Caco-2 (cell line): ENCODE measurements around the gene RAMACL. TPM values are rescaled to one million over a fixed set of nuclear protein-coding genes. Genes with fewer than 3 reads are reported as not detected.

Source experiments
- BruUV-seq: library from RNA; stranded (reverse); fragments of 400-500 nt; replicated peaks from 2 replicates; lab custom pipeline; 2021; lab: Mats Ljungman, UMichigan
- CTCF ChIA-PET: fragments of 300-600 bp; sonication (Branson Sonifier 250); formaldehyde crosslinking; loops from one replicate; lab custom pipeline; 2022; ENCODE audit warnings: antibody characterized with exemption; lab: Charles Lee
- POLR2A ChIA-PET: fragments of 300-600 bp; sonication (Branson Sonifier 250); formaldehyde crosslinking; loops from one replicate; lab custom pipeline; 2022; ENCODE audit warnings: antibody characterized with exemption; lab: Charles Lee
- DNase-seq, 2 experiments: peaks; one replicate each; pipeline versions ENCODE4 v3.0.0 to v3.0.0-alpha.2; 2020 to 2022
- H3K27me3 ChIP-seq: replicated peaks from 2 replicates; pipeline ENCODE4 v1.6.0; 2011; ENCODE audit warnings: low read length; ENCODE audit not compliant: control insufficient read depth, insufficient read depth
- H3K36me3 ChIP-seq: 2 replicates; pipeline ENCODE4 v1.5.1; 2011; ENCODE audit warnings: low read length; ENCODE audit not compliant: control insufficient read depth, insufficient read depth
- H3K4me1 ChIP-seq: fragments of 250-450 bp; sonication (Bioruptor Pico); 2 replicates; pipeline ENCODE4 v1.5.1; 2020; ENCODE audit warnings: mild to moderate bottlenecking
- H3K4me3 ChIP-seq: 2 replicates; pipeline ENCODE4 v1.5.1; 2011; ENCODE audit warnings: low read depth, mild to moderate bottlenecking, control low read depth, low read length
- H3K9me3 ChIP-seq: fragments of 250-450 bp; sonication (Bioruptor Pico); 2 replicates; pipeline ENCODE4 v1.5.1; 2020; ENCODE audit warnings: mild to moderate bottlenecking, moderate library complexity
- H3K27ac Mint-ChIP-seq: one replicate; pipeline ENCODE4 v1.8.0; 2022; ENCODE audit warnings: mixed read lengths; ENCODE audit not compliant: unreplicated experiment
- H3K27me3 Mint-ChIP-seq: one replicate; pipeline ENCODE4 v1.8.0; 2022; ENCODE audit warnings: mixed read lengths; ENCODE audit not compliant: insufficient read depth, unreplicated experiment
- H3K36me3 Mint-ChIP-seq: one replicate; pipeline ENCODE4 v1.8.0; 2022; ENCODE audit warnings: mild to moderate bottlenecking, mixed read lengths; ENCODE audit not compliant: insufficient read depth, unreplicated experiment
- H3K4me1 Mint-ChIP-seq: one replicate; pipeline ENCODE4 v1.8.0; 2022; ENCODE audit warnings: low read depth, mixed read lengths; ENCODE audit not compliant: unreplicated experiment
- H3K4me3 Mint-ChIP-seq: one replicate; pipeline ENCODE4 v1.8.0; 2022; ENCODE audit warnings: mild to moderate bottlenecking, moderate library complexity, mixed read lengths; ENCODE audit not compliant: unreplicated experiment
- H3K9me3 Mint-ChIP-seq: one replicate; pipeline ENCODE4 v1.8.0; 2022; ENCODE audit warnings: mixed read lengths; ENCODE audit not compliant: unreplicated experiment
- CTCF ChIP-seq, 2 experiments: fragments of 200-600 bp in 1 of 2; IDR thresholded peaks; 1 replicate in 1 of 2; 2 replicates in 1 of 2; pipeline versions ENCODE4 v1.5.1 to v1.8.0; 2011 to 2022; ENCODE audit warnings: antibody characterized with exemption in 1 of 2, control low read depth in 1 of 2, inconsistent platforms in 1 of 2, low read depth in 1 of 2, low read length in 1 of 2, mild to moderate bottlenecking in 1 of 2, moderate library complexity in 1 of 2; ENCODE audit not compliant: insufficient read depth in 1 of 2, severe bottlenecking in 1 of 2, unreplicated experiment in 1 of 2
- intact Hi-C: fragments of 100-400 bp; cut with micrococcal nuclease; formaldehyde crosslinking; loops from one replicate; pipeline ENCODE4 v1.10.0; 2022; ENCODE audit not compliant: unreplicated experiment
- total RNA-seq: library from RNA; stranded (reverse); gene quantifications from 2 replicates; pipeline ENCODE4 v1.2.3, GENCODE V29; 2022

Gene RAMACL
- total RNA-seq, 1 experiment from 2014 or later, result 0.20 TPM

GRCh38 chr6:166563805-166564204, 22.7 kb downstream of the RAMACL start:
- CTCF ChIA-PET, result no interaction called here
- intact Hi-C loops, result no loop called here
- no peaks in the 10 kb centered on the region for H3K9me3 Mint-ChIP-seq

GRCh38 chr6:166563200-166563599, 23.3 kb downstream of the RAMACL start:
- intact Hi-C loops, result no loop called here
- no peak overlapping the region for H3K27ac Mint-ChIP-seq
- H3K36me3 Mint-ChIP-seq, result no peaks in the 10 kb centered on the region

More at GRCh38 chr6:166563805-166564204, 22.7 kb downstream of the RAMACL start:
- BruUV-seq, result no TSS peak
- Histone ChIP-seq H3K36me3 (no peaks in the 10 kb centered on the region), H3K4me3 (no peak overlapping the region), H3K9me3 (no peaks in the 10 kb centered on the region), H3K4me1 (no peaks in the 10 kb centered on the region), H3K27me3 (no peaks in the 10 kb centered on the region)
- TF ChIP-seq CTCF (IDR thresholded peaks at IDR 0.05; ENCODE audit: insufficient read depth in 1 of 2, low read depth in 1 of 2, low read length in 1 of 2, severe bottlenecking in 1 of 2, unreplicated experiment in 1 of 2), result no peak
- no peak for DNase-seq
- Mint-ChIP-seq H3K4me1 (peaks cover 6% of the 10 kb centered on the region), H3K27ac (no peak overlapping the region), H3K36me3 (no peaks in the 10 kb centered on the region), H3K27me3 (peaks cover 19% of the 10 kb centered on the region), H3K4me3 (no peak overlapping the region)
- POLR2A ChIA-PET, result no interaction called here

GRCh38 chr6:166562726-166563125, 23.8 kb downstream of the RAMACL start:
- H3K36me3 Mint-ChIP-seq, result no peaks in the 10 kb centered on the region
- Histone ChIP-seq H3K36me3 (no peaks in the 10 kb centered on the region), H3K4me3 (no peak overlapping the region), H3K4me1 (no peaks in the 10 kb centered on the region), H3K9me3 (no peaks in the 10 kb centered on the region), H3K27me3 (no peaks in the 10 kb centered on the region)
- H3K4me1 Mint-ChIP-seq, result peaks cover 6% of the 10 kb centered on the region
- H3K27ac Mint-ChIP-seq, result no peak overlapping the region
- POLR2A ChIA-PET, result no interaction called here
- H3K27me3 Mint-ChIP-seq, result peaks cover 19% of the 10 kb centered on the region
- H3K4me3 Mint-ChIP-seq, result no peak overlapping the region
- CTCF ChIA-PET, result no interaction called here
- intact Hi-C loops, result no loop called here
- DNase-seq, result no peak
- no peaks in the 10 kb centered on the region for H3K9me3 Mint-ChIP-seq
- TF ChIP-seq CTCF (IDR thresholded peaks at IDR 0.05; ENCODE audit: insufficient read depth in 1 of 2, low read depth in 1 of 2, low read length in 1 of 2, severe bottlenecking in 1 of 2, unreplicated experiment in 1 of 2), result no peak
- no TSS peak for BruUV-seq

More at GRCh38 chr6:166563200-166563599, 23.3 kb downstream of the RAMACL start:
- Histone ChIP-seq H3K4me3 (no peak overlapping the region), H3K9me3 (no peaks in the 10 kb centered on the region), H3K27me3 (no peaks in the 10 kb centered on the region), H3K4me1 (no peaks in the 10 kb centered on the region), H3K36me3 (no peaks in the 10 kb centered on the region)
- CTCF ChIA-PET, result no interaction called here
- no TSS peak for BruUV-seq
- Mint-ChIP-seq H3K9me3 (no peaks in the 10 kb centered on the region), H3K27me3 (peaks cover 19% of the 10 kb centered on the region), H3K4me3 (no peak overlapping the region), H3K4me1 (peaks cover 6% of the 10 kb centered on the region)
- TF ChIP-seq CTCF (IDR thresholded peaks at IDR 0.05; ENCODE audit: insufficient read depth in 1 of 2, low read depth in 1 of 2, low read length in 1 of 2, severe bottlenecking in 1 of 2, unreplicated experiment in 1 of 2), result no peak
- DNase-seq, result no peak
- POLR2A ChIA-PET, result no interaction called here
